Bronchial epithelial cell (primary cell): ENCODE data around the gene GBP4. TPM values are rescaled to one million over a fixed set of nuclear protein-coding genes. Genes with fewer than 3 reads are reported as not detected.

Experiments
- DNase-seq: peaks from one replicate; pipeline ENCODE4 v3.0.0-alpha.2; 2010; ENCODE audit warnings: low read depth
- FAIRE-seq: peaks from 2 replicates; lab custom pipeline; 2011; peaks lifted over from hg19 to GRCh38; lab: Jason Lieb, UNC
- H3K27me3 ChIP-seq: 2 replicates; pipeline ENCODE4 v1.5.1; 2011; ENCODE audit warnings: low read length; ENCODE audit not compliant: control insufficient read depth, insufficient read depth
- H3K36me3 ChIP-seq: 2 replicates; pipeline ENCODE4 v1.5.1; 2011; ENCODE audit warnings: low read length; ENCODE audit not compliant: control insufficient read depth, insufficient read depth
- H3K4me3 ChIP-seq: 2 replicates; pipeline ENCODE4 v1.5.1; 2011; ENCODE audit warnings: mild to moderate bottlenecking, low read depth, low read length, control low read depth
- CTCF ChIP-seq: IDR thresholded peaks from 2 replicates; pipeline ENCODE4 v1.5.1; 2011; ENCODE audit warnings: mild to moderate bottlenecking, moderate library complexity, low read length, control low read depth, inconsistent platforms; ENCODE audit not compliant: insufficient read depth, severe bottlenecking
- total RNA-seq: library from RNA; depleted of rRNA; stranded (reverse); fragments of >200 nt; gene quantifications from 2 replicates; pipeline ENCODE4 v1.2.1, GENCODE V29; 2014

GBP4 gene
- total RNA-seq, 1 donor from 2014 or later = under 0.01 TPM

GRCh38 chr1:89211035-89211634, 12.4 kb upstream of the GBP4 start:
- Histone ChIP-seq H3K4me3 (no peak overlapping the region), H3K36me3 (no peaks in the 10 kb centered on the region), H3K27me3 (no peaks in the 10 kb centered on the region)
- FAIRE-seq (no peak), DNase-seq (no peak)
- TF ChIP-seq CTCF = no peak

- no peak for TF ChIP-seq CTCF
- Histone ChIP-seq H3K36me3 (no peaks in the 10 kb centered on the region), H3K4me3 (no peak overlapping the region), H3K27me3 (no peaks in the 10 kb centered on the region)
- FAIRE-seq = no peak
- DNase-seq = no peak
Observed at GRCh38 chr1:89206373-89206772, 7.6 kb upstream of the GBP4 start.

GRCh38 chr1:89203166-89203565, 4.4 kb upstream of the GBP4 start:
- Histone ChIP-seq H3K4me3 (no peak overlapping the region), H3K27me3 (no peaks in the 10 kb centered on the region), H3K36me3 (no peaks in the 10 kb centered on the region)
- DNase-seq (peak; percentile 57), FAIRE-seq (no peak)
- no peak for TF ChIP-seq CTCF

- no peak for TF ChIP-seq CTCF
- Histone ChIP-seq H3K4me3 (no peak overlapping the region), H3K36me3 (no peaks in the 10 kb centered on the region), H3K27me3 (no peaks in the 10 kb centered on the region)
- FAIRE-seq = no peak
- DNase-seq = no peak
Observed at GRCh38 chr1:89201106-89201794, 2.5 kb upstream of the GBP4 start.

- TF ChIP-seq CTCF = no peak
- DNase-seq = no peak
- Histone ChIP-seq H3K36me3 (no peaks in the 10 kb centered on the region), H3K27me3 (no peaks in the 10 kb centered on the region), H3K4me3 (no peak overlapping the region)
- FAIRE-seq = no peak
Observed at GRCh38 chr1:89200663-89201062, 1.9 kb upstream of the GBP4 start.
